Skeletal muscle satellite cell (primary cell): ENCODE results near the gene ACSL3.
"Not testable (repeated sequence)": the region's sequence is repeated elsewhere in the genome, so short reads cannot be mapped to it uniquely, and the experiment has no call there.

Experiments used
- H3K27me3 ChIP-seq: 2 replicates; pipeline ENCODE4 v1.7.0; 2013; ENCODE audit warnings: low read length; ENCODE audit not compliant: control insufficient read depth, insufficient read depth
- H3K36me3 ChIP-seq: 2 replicates; pipeline ENCODE4 v1.7.0; 2013; ENCODE audit warnings: mild to moderate bottlenecking, control low read depth, low read length; ENCODE audit not compliant: insufficient read depth
- H3K4me1 ChIP-seq: 2 replicates; pipeline ENCODE4 v1.7.0; 2013; ENCODE audit warnings: low read length; ENCODE audit not compliant: control insufficient read depth, insufficient read depth
- H3K4me2 ChIP-seq: 2 replicates; pipeline ENCODE4 v1.7.0; 2013; ENCODE audit warnings: mild to moderate bottlenecking, low read length
- H3K4me3 ChIP-seq: 2 replicates; pipeline ENCODE4 v1.7.0; 2013; ENCODE audit warnings: low read length
- H3K9ac ChIP-seq: 2 replicates; pipeline ENCODE4 v1.7.0; 2013; ENCODE audit warnings: mild to moderate bottlenecking, low read depth, low read length, moderate library complexity
- H3K9me3 ChIP-seq: replicated peaks from 2 replicates; pipeline ENCODE4 v1.7.0; 2013; ENCODE audit warnings: mild to moderate bottlenecking, control low read depth, low read length

ACSL3 gene

DNA sequence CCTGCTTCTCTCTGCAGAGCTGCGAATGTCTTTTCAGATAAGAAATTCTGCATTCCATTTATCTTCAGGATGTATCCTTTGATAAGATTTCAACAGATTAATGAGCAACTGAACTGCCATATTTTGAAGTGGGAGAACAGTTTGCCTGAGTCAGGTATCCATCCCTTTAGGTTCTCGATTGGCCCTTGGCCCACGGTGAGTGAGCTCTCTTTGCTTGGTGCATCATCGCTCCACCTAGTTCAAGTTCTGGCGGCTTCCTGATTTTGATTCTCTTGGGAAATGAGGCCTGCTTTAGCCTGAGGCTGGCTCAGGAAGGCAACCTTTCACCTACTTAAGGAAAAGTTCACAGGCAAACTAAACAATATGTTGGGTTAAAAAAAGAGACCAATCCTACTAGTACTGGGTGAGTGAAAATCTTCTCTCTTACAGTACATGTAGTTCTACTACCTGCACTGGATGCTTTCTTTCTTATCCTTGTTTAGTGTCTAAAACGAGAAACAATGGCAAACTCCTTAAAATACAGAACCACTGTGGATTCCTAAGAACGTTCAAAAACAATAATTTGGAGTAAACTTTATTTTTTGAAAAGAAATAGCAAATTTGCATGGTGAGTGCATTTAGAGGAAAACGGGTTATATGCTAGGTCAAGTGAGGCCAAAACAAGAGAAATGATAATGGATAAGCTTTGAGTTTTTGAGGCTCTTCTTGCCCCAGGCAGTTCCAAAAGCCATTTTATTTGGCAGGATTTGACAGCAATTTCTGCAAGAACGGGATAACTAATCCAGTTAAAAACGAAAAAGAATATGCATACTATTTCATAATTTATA, 837 bp upstream of the ACSL3 start:
- Histone ChIP-seq H3K4me1 (peaks cover 35% of the 10 kb centered on the region), H3K36me3 (no peaks in the 10 kb centered on the region), H3K27me3 (no peaks in the 10 kb centered on the region), H3K4me3 (peak overlapping the region; percentile 92), H3K9me3 (no peaks in the 10 kb centered on the region), H3K4me2 (peak overlapping the region; percentile 60), H3K9ac (peak overlapping the region; percentile 58)

DNA sequence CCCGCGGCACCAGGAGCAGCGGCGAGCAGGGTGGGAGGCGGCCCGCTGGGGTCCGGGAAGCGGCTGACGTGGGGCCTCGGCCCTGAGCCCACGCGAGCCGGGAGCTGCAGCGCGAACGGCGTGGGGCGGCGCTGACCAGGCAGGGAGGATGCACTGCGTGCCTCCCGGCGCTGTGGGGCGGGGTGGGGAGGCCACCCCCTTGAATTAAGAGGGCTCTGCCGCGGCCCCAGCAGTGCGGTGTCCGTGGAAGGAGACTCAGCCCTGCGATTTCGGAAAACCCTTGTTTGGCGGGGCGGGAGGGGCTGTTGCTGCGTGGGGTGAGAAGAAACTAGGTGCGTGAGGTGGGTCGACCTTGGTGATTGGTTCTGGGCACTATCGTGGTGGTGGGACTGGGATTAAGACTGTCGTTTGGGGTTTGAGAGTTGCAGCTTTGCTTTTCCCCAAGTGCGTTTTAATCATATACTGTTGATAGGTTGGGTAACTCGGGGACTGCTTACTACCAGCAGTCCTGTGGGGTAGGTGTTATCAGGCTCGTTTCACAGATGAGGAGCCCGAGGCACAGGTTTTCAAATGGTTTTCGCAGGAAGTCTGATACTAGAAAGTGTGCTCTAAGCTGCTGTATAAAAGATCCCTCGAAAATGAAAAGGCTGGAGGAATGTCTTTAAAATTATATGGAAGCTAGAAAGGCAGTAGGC, 722 bp downstream of the ACSL3 start:
- H3K4me2 ChIP-seq: peak overlapping the region; percentile 84
- H3K27me3 ChIP-seq: no peaks in the 10 kb centered on the region
- H3K36me3 ChIP-seq: no peaks in the 10 kb centered on the region
- H3K9ac ChIP-seq: peak overlapping the region; percentile 95
- H3K4me1 ChIP-seq: peaks cover 39% of the 10 kb centered on the region
- H3K9me3 ChIP-seq: no peaks in the 10 kb centered on the region
- H3K4me3 ChIP-seq: peak overlapping the region; percentile 92

DNA sequence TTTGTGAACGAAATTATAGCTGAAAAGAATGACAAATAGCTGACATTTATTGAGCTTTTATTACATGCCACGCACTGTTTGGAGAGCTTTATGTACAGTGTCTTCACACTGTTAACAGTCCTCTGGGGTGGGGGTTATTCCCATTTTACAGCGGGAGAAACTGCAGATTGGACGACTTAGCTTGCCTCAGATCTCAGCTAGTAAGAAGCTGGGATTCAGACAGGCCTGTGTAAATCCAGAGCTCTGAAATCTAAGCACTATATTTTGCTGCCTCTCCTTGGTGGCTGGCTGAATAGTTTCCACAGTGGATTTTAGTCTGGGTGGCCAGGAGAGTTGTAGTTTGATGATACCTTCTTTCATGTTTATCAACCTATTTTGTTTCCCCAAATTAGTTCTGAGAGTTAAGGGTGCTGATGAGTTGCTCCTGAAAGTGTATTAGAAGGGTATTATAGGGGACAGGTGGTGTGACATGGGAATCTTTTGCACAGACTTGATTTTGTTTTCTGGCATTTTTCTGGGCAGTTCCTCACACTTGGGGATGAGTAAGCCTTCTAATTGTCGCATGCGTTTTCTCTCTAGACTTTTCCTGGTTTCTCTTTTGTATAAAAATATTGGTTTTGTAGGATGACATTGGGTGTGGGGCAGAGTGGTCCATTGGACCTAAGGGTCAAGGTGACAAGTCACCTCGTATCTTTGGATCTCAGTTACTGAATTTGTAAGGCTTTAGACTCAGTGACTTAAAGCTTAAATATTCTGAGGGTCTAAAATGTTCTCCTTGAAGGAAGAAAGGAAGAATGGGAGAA, 1.5 kb downstream of the ACSL3 start:
- H3K27me3 ChIP-seq: no peaks in the 10 kb centered on the region
- peaks cover 39% of the 10 kb centered on the region for H3K4me1 ChIP-seq
- H3K4me3 ChIP-seq: peak overlapping the region; percentile 92
- no peaks in the 10 kb centered on the region for H3K36me3 ChIP-seq
- peak overlapping the region; percentile 95 for H3K9ac ChIP-seq
- peak overlapping the region; percentile 84 for H3K4me2 ChIP-seq
- no peaks in the 10 kb centered on the region for H3K9me3 ChIP-seq

DNA sequence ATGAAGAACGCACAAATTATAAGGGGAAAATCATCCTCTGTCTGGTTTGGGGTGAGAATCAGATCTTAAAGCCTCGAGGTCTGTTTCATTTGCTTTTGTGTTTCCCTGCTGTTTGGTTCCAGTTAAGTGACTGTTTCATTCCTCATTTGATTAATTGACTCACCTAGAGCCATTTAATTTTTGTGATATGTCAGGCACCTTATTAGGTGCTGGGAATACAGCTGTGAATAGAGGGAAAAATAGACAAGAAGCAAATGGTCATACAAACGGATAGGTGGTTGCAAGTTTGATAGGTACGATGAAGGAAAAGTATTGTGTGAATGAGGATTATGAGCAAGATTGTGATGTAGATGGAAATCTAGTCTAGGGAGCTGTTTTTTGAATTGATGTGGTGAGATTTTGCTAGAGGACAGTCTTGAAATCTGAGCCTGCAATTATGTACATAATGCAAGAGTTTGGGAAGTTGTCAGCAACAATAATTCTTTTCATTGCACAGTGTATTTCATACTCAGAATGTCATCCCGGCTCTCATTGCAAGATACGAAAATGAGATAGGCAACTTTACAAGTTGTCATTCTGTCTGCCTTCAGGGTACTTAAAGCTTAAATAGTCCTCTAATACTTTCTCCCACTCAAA, 2.2 kb downstream of the ACSL3 start:
- H3K4me1 ChIP-seq: peaks cover 39% of the 10 kb centered on the region
- peak overlapping the region; percentile 84 for H3K4me2 ChIP-seq
- H3K36me3 ChIP-seq: no peaks in the 10 kb centered on the region
- peak overlapping the region; percentile 92 for H3K4me3 ChIP-seq
- no peaks in the 10 kb centered on the region for H3K9me3 ChIP-seq
- peak overlapping the region; percentile 95 for H3K9ac ChIP-seq
- no peaks in the 10 kb centered on the region for H3K27me3 ChIP-seq

DNA sequence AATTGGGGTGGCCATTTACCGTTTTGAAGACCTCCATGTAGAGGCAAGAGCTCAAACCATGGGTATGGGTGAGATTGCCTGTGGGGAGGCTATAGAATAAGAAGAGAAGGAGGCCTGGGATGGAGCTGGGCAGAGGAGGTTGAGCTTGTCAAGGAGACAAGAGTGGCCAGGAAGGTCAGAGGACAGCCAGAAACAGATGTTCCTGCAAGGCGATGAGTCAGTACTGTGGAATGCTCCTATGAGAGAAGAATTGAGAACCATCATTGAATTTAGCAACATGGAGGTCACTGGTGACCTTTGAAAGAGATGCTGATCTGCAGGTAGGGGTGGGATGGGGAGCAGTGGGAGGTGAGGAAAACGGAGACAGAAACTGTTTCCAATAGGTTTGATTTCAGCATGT, 3.5 kb downstream of the ACSL3 start:
- Histone ChIP-seq H3K27me3 (no peaks in the 10 kb centered on the region), H3K4me1 (peaks cover 39% of the 10 kb centered on the region), H3K36me3 (no peaks in the 10 kb centered on the region), H3K4me2 (peak overlapping the region; percentile 84), H3K9ac (no peak overlapping the region), H3K9me3 (no peaks in the 10 kb centered on the region), H3K4me3 (peak overlapping the region; percentile 92)

DNA sequence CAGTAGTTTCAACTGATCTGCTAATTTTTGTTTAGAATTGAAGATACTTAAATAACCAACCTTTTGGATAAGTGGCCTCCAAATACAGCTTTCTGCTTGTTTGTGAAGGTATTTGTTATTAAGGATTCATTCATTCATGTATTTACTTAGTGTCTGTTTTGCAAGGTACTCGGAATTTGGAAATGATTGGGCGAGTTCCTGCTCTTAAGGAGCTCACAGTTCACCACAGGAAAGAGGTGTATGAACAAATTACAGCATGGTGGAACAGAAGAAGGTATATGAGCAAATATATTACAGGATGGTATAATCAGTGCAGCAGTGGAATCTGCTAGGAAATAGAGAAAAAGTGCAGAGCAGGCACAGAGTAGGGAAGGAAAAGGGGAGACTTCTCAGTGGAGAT, 4.5 kb downstream of the ACSL3 start:
- H3K9ac ChIP-seq: no peak overlapping the region
- H3K36me3 ChIP-seq: no peaks in the 10 kb centered on the region
- H3K4me2 ChIP-seq: no peak overlapping the region
- no peaks in the 10 kb centered on the region for H3K27me3 ChIP-seq
- H3K4me3 ChIP-seq: no peak overlapping the region
- no peaks in the 10 kb centered on the region for H3K9me3 ChIP-seq
- H3K4me1 ChIP-seq: peaks cover 31% of the 10 kb centered on the region

DNA sequence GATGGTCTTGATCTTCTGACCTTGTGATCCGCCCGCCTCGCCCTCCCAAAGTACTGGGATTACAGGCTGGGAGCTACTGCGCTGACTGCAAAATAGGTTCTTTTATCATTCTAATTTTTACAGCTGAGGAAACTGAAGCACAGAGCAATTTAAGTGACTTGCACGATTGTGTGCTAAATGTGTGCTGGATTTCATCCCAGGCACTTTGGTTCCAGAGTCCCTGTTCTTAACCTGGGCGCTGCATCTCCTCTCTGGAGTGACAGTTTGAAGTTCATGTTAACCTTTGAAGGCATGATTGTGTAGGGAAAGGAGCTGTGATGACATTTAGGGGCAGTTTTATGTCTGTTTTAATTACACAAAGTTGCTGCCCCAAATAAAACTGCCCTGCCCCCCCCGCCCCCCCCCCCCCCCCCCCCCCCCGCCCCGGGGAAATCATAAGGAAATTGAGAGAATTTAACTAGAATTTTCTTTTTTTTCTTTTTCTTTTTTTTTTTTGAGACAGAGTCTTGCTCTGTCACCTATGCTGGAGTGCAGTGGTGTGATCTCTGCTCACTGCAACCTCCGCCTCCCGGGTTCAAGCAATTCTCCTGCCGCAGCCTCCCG, 5.6 kb downstream of the ACSL3 start:
- H3K4me1 ChIP-seq: peaks cover 29% of the 10 kb centered on the region
- no peak overlapping the region for H3K4me3 ChIP-seq
- no peak overlapping the region for H3K9ac ChIP-seq
- H3K9me3 ChIP-seq: no peaks in the 10 kb centered on the region
- no peak overlapping the region for H3K4me2 ChIP-seq
- H3K36me3 ChIP-seq: no peaks in the 10 kb centered on the region
- no peaks in the 10 kb centered on the region for H3K27me3 ChIP-seq

DNA sequence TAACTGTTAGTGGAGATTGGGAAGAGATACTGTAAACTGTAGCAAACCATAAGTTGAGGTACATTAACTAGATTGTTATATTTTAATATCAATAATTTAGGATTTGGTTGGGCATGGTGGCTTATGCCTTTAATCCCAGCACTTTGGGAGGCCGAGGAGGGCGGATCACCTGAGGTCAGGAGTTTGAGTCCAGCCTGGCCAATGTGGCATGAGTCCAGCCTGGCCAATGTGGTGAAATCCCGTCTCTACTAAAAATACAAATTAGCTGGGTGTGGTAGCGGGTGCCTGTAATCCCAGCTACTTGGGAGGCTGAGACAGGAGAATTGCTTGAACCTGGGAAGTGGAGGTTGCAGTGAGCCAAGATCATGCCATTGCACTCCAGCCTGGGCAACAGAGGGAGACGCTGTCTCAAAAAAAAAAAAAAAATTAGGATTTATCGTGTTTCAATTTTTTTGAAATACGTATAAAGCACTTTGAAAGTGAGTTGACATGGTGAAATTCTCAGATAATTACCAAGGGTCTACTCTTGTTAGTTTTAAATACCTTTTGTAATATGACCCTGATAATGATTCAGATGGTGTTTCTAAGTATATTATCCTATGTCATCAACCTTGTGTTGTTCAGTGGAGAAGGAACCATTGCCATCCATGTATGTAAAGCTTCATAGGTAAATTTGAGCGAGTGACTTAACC, 7.9 kb downstream of the ACSL3 start:
- H3K9ac ChIP-seq, H3K27me3 ChIP-seq, H3K9me3 ChIP-seq, H3K36me3 ChIP-seq, H3K4me3 ChIP-seq, H3K4me2 ChIP-seq: not testable (repeated sequence)
- peaks cover 15% of the 10 kb centered on the region for H3K4me1 ChIP-seq

DNA sequence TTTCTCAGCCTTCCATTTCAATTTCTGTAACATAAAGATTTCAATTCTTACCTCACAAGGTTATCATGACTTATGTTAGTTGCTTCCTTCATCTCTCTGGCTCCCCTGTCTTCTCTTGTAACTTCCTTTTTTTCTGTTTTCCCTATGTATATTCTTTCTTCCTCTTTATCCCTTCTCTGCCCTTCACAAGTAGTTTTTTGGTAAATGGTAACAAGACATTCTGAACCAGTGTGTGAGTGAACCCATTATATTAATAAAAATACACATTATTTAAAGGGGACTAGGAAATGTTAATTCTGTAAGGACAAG, 8.4 kb downstream of the ACSL3 start:
- H3K27me3 ChIP-seq: no peaks in the 10 kb centered on the region
- no peaks in the 10 kb centered on the region for H3K9me3 ChIP-seq
- H3K36me3 ChIP-seq: no peaks in the 10 kb centered on the region
- no peak overlapping the region for H3K4me3 ChIP-seq
- no peak overlapping the region for H3K4me2 ChIP-seq
- H3K4me1 ChIP-seq: peaks cover 10% of the 10 kb centered on the region
- H3K9ac ChIP-seq: no peak overlapping the region

DNA sequence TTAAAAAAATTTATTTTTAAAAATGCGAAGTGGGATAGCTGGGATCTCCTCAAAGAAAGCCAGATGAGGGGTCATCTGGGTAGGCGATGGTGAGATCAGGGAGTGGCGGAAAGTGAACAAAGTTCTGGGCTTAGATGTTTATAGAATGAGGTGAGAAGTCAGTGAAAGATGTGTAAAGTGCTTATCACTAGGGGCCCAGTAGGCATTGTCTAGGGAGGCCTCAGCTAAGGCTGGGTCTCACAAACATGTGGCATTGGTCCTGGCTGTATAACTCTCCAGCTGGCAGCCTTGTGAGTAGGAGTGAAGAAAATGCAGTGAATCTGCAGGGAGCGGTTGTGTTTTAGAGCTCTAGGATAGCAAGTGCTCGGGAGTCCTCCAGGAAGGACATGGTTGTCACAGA, 10.5 kb downstream of the ACSL3 start:
- no peaks in the 10 kb centered on the region for H3K4me1 ChIP-seq
- no peaks in the 10 kb centered on the region for H3K36me3 ChIP-seq
- H3K27me3 ChIP-seq: no peaks in the 10 kb centered on the region
- H3K9ac ChIP-seq: no peak overlapping the region
- H3K4me2 ChIP-seq: no peak overlapping the region
- H3K9me3 ChIP-seq: no peaks in the 10 kb centered on the region
- no peak overlapping the region for H3K4me3 ChIP-seq
